IMR-90 (cell line): ENCODE data around the gene SLC38A8. TPM values are rescaled to one million over a fixed set of nuclear protein-coding genes. Genes with fewer than 3 reads are reported as not detected.

Experiments used
- ATAC-seq: fragments of 200-7000 bp; cut with Tn5 transposase; 2 replicates; pipeline ENCODE4 v1.9.1; 2020; ENCODE audit warnings: low read depth, mild to moderate bottlenecking, moderate library complexity
- BruUV-seq: library from RNA; stranded (reverse); fragments of 400-500 nt; replicated peaks from 2 replicates; lab custom pipeline; 2021; lab: Mats Ljungman, UMichigan
- CTCF ChIA-PET: fragments of 300-600 bp; formaldehyde crosslinking; extraction: SDS; loops from one replicate; lab custom pipeline; 2021; ENCODE audit warnings: antibody characterized with exemption; lab: Yijun Ruan, JAX
- POLR2A ChIA-PET: fragments of 300-600 bp; sonication (Branson Sonifier 250); formaldehyde crosslinking; loops from one replicate; lab custom pipeline; 2022; ENCODE audit warnings: antibody characterized with exemption; ENCODE audit not compliant: unreplicated experiment; lab: Charles Lee
- DNase-seq: peaks from one replicate; pipeline ENCODE4 v3.0.0; 2013
- H2AFZ ChIP-seq: replicated peaks from 2 replicates; pipeline ENCODE3; 2013; ENCODE audit warnings: low read length, mild to moderate bottlenecking; ENCODE audit not compliant: poor library complexity
- H2AK5ac ChIP-seq: 2 replicates; pipeline ENCODE4 v1.6.1; 2013; ENCODE audit warnings: low read depth, low read length, inconsistent platforms
- H2AK9ac ChIP-seq: replicated peaks from 2 replicates; pipeline ENCODE3; 2013; ENCODE audit warnings: mild to moderate bottlenecking, low read depth, low read length, moderate library complexity; ENCODE audit not compliant: poor library complexity
- H2BK120ac ChIP-seq: 2 replicates; pipeline ENCODE4 v1.6.1; 2013; ENCODE audit warnings: low read depth, low read length, inconsistent platforms
- H2BK15ac ChIP-seq: 3 replicates; pipeline ENCODE4 v1.6.1; 2013; ENCODE audit warnings: low read depth, low read length, inconsistent platforms
- H2BK20ac ChIP-seq: 2 replicates; pipeline ENCODE4 v1.6.1; 2013; ENCODE audit warnings: low read depth, mild to moderate bottlenecking, inconsistent platforms, low read length, moderate library complexity
- H2BK5ac ChIP-seq: 2 replicates; pipeline ENCODE4 v1.6.1; 2013; ENCODE audit warnings: mild to moderate bottlenecking, low read depth, low read length, inconsistent platforms; ENCODE audit not compliant: poor library complexity, severe bottlenecking
- H3K14ac ChIP-seq: replicated peaks from 2 replicates; pipeline ENCODE4 v1.6.1; 2013; ENCODE audit warnings: low read depth, low read length, inconsistent platforms
- H3K18ac ChIP-seq: 2 replicates; pipeline ENCODE4 v1.6.1; 2013; ENCODE audit warnings: low read depth, low read length, control low read depth
- H3K23ac ChIP-seq: 2 replicates; pipeline ENCODE4 v1.6.1; 2013; ENCODE audit warnings: low read depth, low read length, inconsistent platforms
- H3K27ac ChIP-seq: 2 replicates; pipeline ENCODE4 v1.5.1; 2013; ENCODE audit warnings: mild to moderate bottlenecking, control low read depth, low read length; ENCODE audit not compliant: insufficient read depth
- H3K27me3 ChIP-seq: 2 replicates; pipeline ENCODE4 v1.6.1; 2013; ENCODE audit warnings: low read length; ENCODE audit not compliant: control insufficient read depth, insufficient read depth
- H3K36me3 ChIP-seq: 2 replicates; pipeline ENCODE4 v1.6.1; 2013; ENCODE audit warnings: low read length, mixed read lengths; ENCODE audit not compliant: control insufficient read depth, insufficient read depth
- H3K4ac ChIP-seq: 2 replicates; pipeline ENCODE4 v1.6.1; 2013; ENCODE audit warnings: low read depth, low read length, inconsistent platforms
- H3K4me1 ChIP-seq: 2 replicates; pipeline ENCODE4 v1.6.1; 2013; ENCODE audit warnings: low read length, mixed read lengths; ENCODE audit not compliant: control insufficient read depth, insufficient read depth
- H3K4me2 ChIP-seq: 2 replicates; pipeline ENCODE4 v1.6.1; 2013; ENCODE audit warnings: low read depth, mild to moderate bottlenecking, control low read depth, low read length, moderate library complexity
- H3K4me3 ChIP-seq: 2 replicates; pipeline ENCODE4 v1.5.1; 2013; ENCODE audit warnings: low read depth, mild to moderate bottlenecking, control low read depth, low read length, moderate library complexity; ENCODE audit not compliant: insufficient read depth
- H3K56ac ChIP-seq: 2 replicates; pipeline ENCODE4 v1.6.1; 2013; ENCODE audit warnings: low read length, inconsistent platforms; ENCODE audit not compliant: insufficient read depth; ENCODE audit errors: extremely low read depth
- H3K79me1 ChIP-seq, 2 experiments: 2 replicates each; pipeline ENCODE4 v1.6.1; 2013; ENCODE audit warnings: low read length in 2 of 2, inconsistent platforms in 1 of 2, low read depth in 1 of 2
- H3K9ac ChIP-seq: 2 replicates; pipeline ENCODE4 v1.6.1; 2013; ENCODE audit warnings: low read depth, low read length, control low read depth
- H3K9me1 ChIP-seq: 2 replicates; pipeline ENCODE4 v1.6.1; 2013; ENCODE audit warnings: low read length, inconsistent platforms; ENCODE audit not compliant: insufficient read depth
- H3K9me3 ChIP-seq: 2 replicates; pipeline ENCODE4 v1.6.1; 2013; ENCODE audit warnings: low read length; ENCODE audit not compliant: control insufficient read depth, insufficient read depth
- H4K20me1 ChIP-seq: 2 replicates; pipeline ENCODE4 v1.6.1; 2013; ENCODE audit warnings: low read length, inconsistent platforms; ENCODE audit not compliant: insufficient read depth
- H4K5ac ChIP-seq: 2 replicates; pipeline ENCODE4 v1.6.1; 2013; ENCODE audit warnings: mild to moderate bottlenecking, low read depth, low read length, control low read depth
- H4K8ac ChIP-seq, 2 experiments: 2 replicates each; pipeline ENCODE4 v1.6.1; 2013; ENCODE audit warnings: low read depth in 2 of 2, low read length in 2 of 2, control low read depth in 1 of 2, inconsistent platforms in 1 of 2
- H4K91ac ChIP-seq: 2 replicates; pipeline ENCODE4 v1.6.1; 2013; ENCODE audit warnings: low read depth, low read length, inconsistent platforms; ENCODE audit not compliant: insufficient read depth
- BHLHE40 ChIP-seq: fragments of 150-350 bp; IDR thresholded peaks from 2 replicates; pipeline ENCODE4 v1.6.1; 2016; ENCODE audit warnings: mild to moderate bottlenecking, low read depth, low read length
- CEBPB ChIP-seq: IDR thresholded peaks from 2 replicates; pipeline ENCODE4 v1.6.1; 2012; ENCODE audit warnings: low read depth, low read length, improper control_type of control experiment
- CHD1 ChIP-seq: IDR thresholded peaks from 2 replicates; pipeline ENCODE4 v1.6.1; 2012; ENCODE audit warnings: low read depth, low read length, improper control_type of control experiment
- CTCF ChIP-seq: conservative IDR thresholded peaks from 2 replicates; pipeline ENCODE4 v1.5.1; 2012; ENCODE audit warnings: mild to moderate bottlenecking, low read depth, low read length, improper control_type of control experiment
- ELK1 ChIP-seq: fragments of 150-350 bp; IDR thresholded peaks from 2 replicates; pipeline ENCODE4 v1.6.1; 2016; ENCODE audit warnings: low read depth, mild to moderate bottlenecking, low read length, moderate library complexity, borderline replicate concordance
- FOS ChIP-seq: fragments of 150-350 bp; IDR thresholded peaks from 2 replicates; pipeline ENCODE4 v1.6.1; 2016; ENCODE audit warnings: low read depth, low read length
- MAFK ChIP-seq: IDR thresholded peaks from 2 replicates; pipeline ENCODE4 v1.6.1; 2012; ENCODE audit warnings: low read depth, low read length, improper control_type of control experiment
- NFE2L2 ChIP-seq: fragments of 150-350 bp; IDR thresholded peaks from 2 replicates; pipeline ENCODE4 v1.6.1; 2016; ENCODE audit warnings: low read depth, mild to moderate bottlenecking, low read length
- POLR2A ChIP-seq: IDR thresholded peaks from 2 replicates; pipeline ENCODE4 v1.6.1; 2012; ENCODE audit warnings: mild to moderate bottlenecking, low read depth, low read length
- RAD21 ChIP-seq: IDR thresholded peaks from 2 replicates; pipeline ENCODE4 v1.6.1; 2012; ENCODE audit warnings: low read length, improper control_type of control experiment
- RCOR1 ChIP-seq: IDR thresholded peaks from 2 replicates; pipeline ENCODE4 v1.6.1; 2012; ENCODE audit warnings: mild to moderate bottlenecking, low read length, improper control_type of control experiment; ENCODE audit not compliant: insufficient replicate concordance
- RFX5 ChIP-seq: IDR thresholded peaks from 2 replicates; pipeline ENCODE4 v1.8.0; 2012; ENCODE audit warnings: low read depth, mild to moderate bottlenecking, low read length, moderate library complexity
- USF2 ChIP-seq: fragments of 150-350 bp; IDR thresholded peaks from 2 replicates; pipeline ENCODE4 v1.6.1; 2017; ENCODE audit warnings: mild to moderate bottlenecking, antibody characterized with exemption, low read length, low read depth
- WGBS, 2 experiments: methylation state at CpG; one replicate each; pipeline versions ENCODE4 v1.1.5 to v1.1.7; 2013; ENCODE audit warnings: missing lambda C conversion rate in 2 of 2; ENCODE audit not compliant: insufficient read length in 1 of 2; ENCODE audit errors: extremely low coverage in 2 of 2; 5-methylcytosine and 5-hydroxymethylcytosine counted together
- dilution Hi-C: fragments of 300-500 bp; cut with HindIII; formaldehyde crosslinking; loops from one replicate; pipeline ENCODE4 v1.14.3; 2018; ENCODE audit warnings: low sequenced_read_pairs; ENCODE audit not compliant: unreplicated experiment
- in situ Hi-C: fragments of 300-500 bp; cut with MboI; formaldehyde crosslinking; loops from 3 replicates; pipeline ENCODE4 v1.14.3; 2019; ENCODE audit warnings: low sequenced_read_pairs, inconsistent platforms, mixed read lengths
- intact Hi-C: fragments of 100-400 bp; cut with micrococcal nuclease; formaldehyde crosslinking; loops from 2 replicates; pipeline ENCODE4 v1.10.0; 2022
- polyA plus RNA-seq, 3 experiments: library from polyadenylated mRNA; depleted of rRNA; stranded (reverse); fragments of >200 nt; gene quantifications; 2 replicates each; pipeline ENCODE4 v1.2.3, GENCODE V29; 2012; ENCODE audit warnings: low replicate concordance in 1 of 3
- total RNA-seq: library from RNA; depleted of rRNA; stranded (reverse); fragments of >200 nt; gene quantifications from 2 replicates; pipeline ENCODE4 v1.2.3, GENCODE V29; 2012

Gene SLC38A8
- total and polyA plus RNA-seq, 2 of the 4 experiments (the other 2 are of a cell fraction): not detected

DNA sequence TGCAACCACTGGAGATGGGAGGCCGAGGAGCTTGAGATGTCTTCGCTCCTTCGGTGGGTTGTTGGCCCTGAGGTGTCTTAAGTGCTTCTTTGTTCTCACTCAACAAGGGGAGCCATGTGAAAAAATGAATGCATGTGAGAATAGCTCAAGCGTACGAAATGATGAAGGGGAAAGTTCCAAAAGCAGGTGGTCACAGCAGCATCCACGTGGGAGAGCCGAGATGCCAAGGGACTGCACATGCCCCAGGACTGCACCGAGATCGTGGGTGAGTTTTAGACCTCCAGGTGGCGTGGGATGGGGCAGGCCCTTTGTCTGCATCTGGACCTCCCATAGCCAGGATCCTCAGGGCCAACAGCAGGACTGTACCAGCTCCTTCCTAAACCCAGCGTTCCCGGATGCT, 8.1 kb downstream of the SLC38A8 start:
- ChIA-PET POLR2A (no interaction called here), CTCF (no interaction called here)
- H4K8ac ChIP-seq: no peak overlapping the region
- H2AFZ ChIP-seq: no peak overlapping the region
- H3K14ac ChIP-seq: no peak overlapping the region
- H3K79me1 ChIP-seq: no peaks in the 10 kb centered on the region
- ATAC-seq (no peak), DNase-seq (no peak)
- 77% methylated on average over 6 of the region's 12 CpGs; no CpG with 5 or more reads in 1 of the 2 experiments for WGBS, 2 experiments
- no peak overlapping the region for H4K91ac ChIP-seq
- H3K27ac ChIP-seq: no peak overlapping the region
- intact Hi-C loops: no loop called here
- H3K4ac ChIP-seq: no peak overlapping the region
- no peak overlapping the region for H3K4me3 ChIP-seq
- H3K18ac ChIP-seq: no peak overlapping the region
- no peaks in the 10 kb centered on the region for H4K20me1 ChIP-seq
- H2AK5ac ChIP-seq: no peak overlapping the region
- H3K4me1 ChIP-seq: no peaks in the 10 kb centered on the region
- no peak for TF ChIP-seq CEBPB
- TF ChIP-seq ELK1: no peak
- no peak for TF ChIP-seq USF2
- no peak for TF ChIP-seq RCOR1
- TF ChIP-seq MAFK: no peak
- TF ChIP-seq NFE2L2: no peak
- TF ChIP-seq POLR2A: no peak
- TF ChIP-seq RFX5: no peak
- TF ChIP-seq CTCF: no peak
- TF ChIP-seq FOS: no peak
- TF ChIP-seq BHLHE40: no peak
- TF ChIP-seq CHD1: no peak
- TF ChIP-seq RAD21: no peak
- no peak overlapping the region for H2BK15ac ChIP-seq
- H2BK120ac ChIP-seq: no peak overlapping the region
- no peaks in the 10 kb centered on the region for H3K36me3 ChIP-seq
- dilution Hi-C loops: no loop called here
- in situ Hi-C loops: no loop called here
- no peak overlapping the region for H3K4me2 ChIP-seq
- H3K56ac ChIP-seq: no peak overlapping the region
- H3K27me3 ChIP-seq: peaks cover 56% of the 10 kb centered on the region
- no peaks in the 10 kb centered on the region; the same call in 1 of the 2 replicates for H3K9me1 ChIP-seq
- no TSS peak for BruUV-seq
- H2BK20ac ChIP-seq: no peak overlapping the region
- no peak overlapping the region for H3K23ac ChIP-seq
- peaks cover 13% of the 10 kb centered on the region for H3K9me3 ChIP-seq
- no peak overlapping the region for H3K9ac ChIP-seq
- no peak overlapping the region for H4K5ac ChIP-seq
- no peak overlapping the region for H2BK5ac ChIP-seq
- no peak overlapping the region for H2AK9ac ChIP-seq
